Measurements from ENCODE around the gene LYSMD3. TPM values are rescaled to one million over a fixed set of nuclear protein-coding genes. Genes with fewer than 3 reads are reported as not detected.

Gene LYSMD3
- total RNA-seq, 1 donor from 2014 or later = 25.6 TPM

- DNase-seq = no peak
Measured at GRCh38 chr5:90479611-90480385, 49.6 kb downstream of the LYSMD3 start.

GRCh38 chr5:90477621-90478215 is 51.7 kb downstream of the LYSMD3 start:
- DNase-seq = no peak

GRCh38 chr5:90477073-90477472 is 52.3 kb downstream of the LYSMD3 start:
- no peak for DNase-seq

- no peak for DNase-seq
Measured at GRCh38 chr5:90476391-90476790, 53.0 kb downstream of the LYSMD3 start.

- no peak for DNase-seq
Measured at GRCh38 chr5:90475436-90475980, 53.9 kb downstream of the LYSMD3 start.

GRCh38 chr5:90474235-90475107 is 54.9 kb downstream of the LYSMD3 start, which contains the start of the genes MBLAC2 and POLR3G:
Gene MBLAC2 (minus strand): TSS chr5:90474771. CDS start chr5:90474292, 479 bp downstream.
Gene POLR3G (plus strand): TSS chr5:90474864. CDS start chr5:90485568, 10,704 bp downstream.
- peak; percentile 92 for DNase-seq

GRCh38 chr5:90473396-90474234 is 55.8 kb downstream of the LYSMD3 start:
- DNase-seq = peak; percentile 17

GRCh38 chr5:90472783-90473395 is 56.5 kb downstream of the LYSMD3 start:
- DNase-seq = no peak

Other genes starting within 250 kb of the LYSMD3 start
- 32.0 TPM for gene CETN3, start 119.8 kb downstream of the LYSMD3 start, total RNA-seq
- 18.7 TPM for gene MBLAC2, start 54.8 kb downstream of the LYSMD3 start, total RNA-seq
- 4.5 TPM for gene POLR3G, start 54.7 kb downstream of the LYSMD3 start, total RNA-seq
- gene ADGRV1, start 29.2 kb upstream of the LYSMD3 start, total RNA-seq = 474 TPM

Data from occipital lobe (tissue), 2 donors.